Lower lobe of right lung (tissue), 2 donors: Measurements from ENCODE around the gene FBXL4. TPM values are rescaled to one million over a fixed set of nuclear protein-coding genes. Genes with fewer than 3 reads are reported as not detected.

Experiments used
- ATAC-seq, 2 donors: fragments of 200-7000 bp; cut with Tn5 transposase; one replicate each; pipeline ENCODE4 v1.9.1; 2020 to 2022; ENCODE audit warnings: mild to moderate bottlenecking in 2 of 2, moderate library complexity in 2 of 2
- DNase-seq: peaks from one replicate; pipeline ENCODE4 v3.0.0-alpha.2; 2020
- H3K27ac ChIP-seq: fragments of 200-600 bp; one replicate; pipeline ENCODE4 v1.8.0; 2022
- H3K27me3 ChIP-seq: fragments of 200-600 bp; one replicate; pipeline ENCODE4 v1.8.0; 2022; ENCODE audit warnings: low read depth
- H3K36me3 ChIP-seq: fragments of 200-600 bp; one replicate; pipeline ENCODE4 v1.8.0; 2022; ENCODE audit warnings: mild to moderate bottlenecking
- H3K4me1 ChIP-seq: fragments of 200-600 bp; one replicate; pipeline ENCODE4 v1.8.0; 2022
- H3K4me3 ChIP-seq: fragments of 200-600 bp; one replicate; pipeline ENCODE4 v1.8.0; 2022; ENCODE audit warnings: mild to moderate bottlenecking
- H3K9me3 ChIP-seq: fragments of 200-600 bp; one replicate; pipeline ENCODE4 v1.8.0; 2022
- CTCF ChIP-seq: fragments of 200-600 bp; IDR thresholded peaks from one replicate; pipeline ENCODE4 v1.8.0; 2022; ENCODE audit warnings: antibody characterized with exemption, mild to moderate bottlenecking
- intact Hi-C: fragments of 100-400 bp; cut with DNase I; formaldehyde crosslinking; loops from one replicate; pipeline ENCODE4 v1.11.0; 2022
- total RNA-seq: library from RNA; stranded (reverse); fragmentation: NEBNext Ultra II Directional; extraction: Animal tissue kit (Norgen Biotek cat#: 25700); gene quantifications from one replicate; pipeline ENCODE4 v1.2.1, GENCODE V29; 2021
- donor health status: DM: no; HTN: yes; CAD: no; lungs with severe emphysema.

Gene FBXL4
- total RNA-seq, 1 donor from 2014 or later, result 21.1 TPM

GRCh38 chr6:98833307-98834059 lies 114.3 kb downstream of the FBXL4 start:
- TF ChIP-seq CTCF, result no peak
- intact Hi-C loops, result no loop called here
- peak overlapping the region; percentile 62 for H3K4me3 ChIP-seq
- H3K36me3 ChIP-seq, result no peaks in the 10 kb centered on the region
- DNase-seq, result peak; percentile 52
- peaks cover 90% of the 10 kb centered on the region for H3K27me3 ChIP-seq
- peak; percentile 46 to 49 for ATAC-seq
- no peaks in the 10 kb centered on the region for H3K9me3 ChIP-seq
- H3K4me1 ChIP-seq, result peaks cover 52% of the 10 kb centered on the region
- H3K27ac ChIP-seq, result no peak overlapping the region

- Histone ChIP-seq H3K4me3 (peak overlapping the region; percentile 62), H3K27ac (no peak overlapping the region), H3K9me3 (no peaks in the 10 kb centered on the region), H3K36me3 (no peaks in the 10 kb centered on the region), H3K4me1 (peaks cover 53% of the 10 kb centered on the region), H3K27me3 (peaks cover 90% of the 10 kb centered on the region)
- ATAC-seq (peak; percentile 56 to 57), DNase-seq (peak; percentile 55)
- intact Hi-C loops, result no loop called here
- TF ChIP-seq CTCF, result no peak
Measured at GRCh38 chr6:98833057-98833306, 114.8 kb downstream of the FBXL4 start.

- peak overlapping the region; percentile 62 for H3K4me3 ChIP-seq
- DNase-seq (no peak), ATAC-seq (peak in 1 of 2 donors; percentile 23)
- intact Hi-C loops, result no loop called here
- TF ChIP-seq CTCF, result no peak
- no peaks in the 10 kb centered on the region for H3K36me3 ChIP-seq
- peaks cover 58% of the 10 kb centered on the region for H3K4me1 ChIP-seq
- peaks cover 90% of the 10 kb centered on the region for H3K27me3 ChIP-seq
- H3K9me3 ChIP-seq, result no peaks in the 10 kb centered on the region
- no peak overlapping the region for H3K27ac ChIP-seq
Measured at GRCh38 chr6:98832284-98833056, 115.3 kb downstream of the FBXL4 start.

- Histone ChIP-seq H3K27me3 (peaks cover 90% of the 10 kb centered on the region), H3K36me3 (no peaks in the 10 kb centered on the region), H3K4me3 (peak overlapping the region; percentile 62), H3K27ac (no peak overlapping the region), H3K4me1 (peaks cover 59% of the 10 kb centered on the region), H3K9me3 (no peaks in the 10 kb centered on the region)
- ATAC-seq (no peak), DNase-seq (no peak)
- TF ChIP-seq CTCF, result no peak
- intact Hi-C loops, result no loop called here
Measured at GRCh38 chr6:98831959-98832283, 115.8 kb downstream of the FBXL4 start.

- peaks cover 90% of the 10 kb centered on the region for H3K27me3 ChIP-seq
- H3K27ac ChIP-seq, result no peak overlapping the region
- no peak for TF ChIP-seq CTCF
- ATAC-seq (no peak), DNase-seq (no peak)
- intact Hi-C loops, result no loop called here
- H3K36me3 ChIP-seq, result no peaks in the 10 kb centered on the region
- peaks cover 59% of the 10 kb centered on the region for H3K4me1 ChIP-seq
- no peaks in the 10 kb centered on the region for H3K9me3 ChIP-seq
- no peak overlapping the region for H3K4me3 ChIP-seq
Measured at GRCh38 chr6:98831057-98831958, 116.4 kb downstream of the FBXL4 start.
